ENCODE data around the gene ABHD4. TPM values are rescaled to one million over a fixed set of nuclear protein-coding genes. Genes with fewer than 3 reads are reported as not detected.
A peak's percentile ranks its signal among the peaks of the same experiment; 100 is the strongest.
"Not testable (repeated sequence)": the region's sequence is repeated elsewhere in the genome, so short reads cannot be mapped to it uniquely, and the experiment has no call there.

ABHD4 gene
- polyA plus RNA-seq, 1 donor, result 34.3 TPM

- no peak for DNase-seq
These were observed 37.3 kb upstream of the ABHD4 start for GRCh38 chr14:22560662-22561365.

GRCh38 chr14:22561366-22561660 lies 36.8 kb upstream of the ABHD4 start:
- no peak for DNase-seq

GRCh38 chr14:22561661-22562579 lies 36.2 kb upstream of the ABHD4 start:
- no peak for DNase-seq

GRCh38 chr14:22563987-22564386 lies 34.1 kb upstream of the ABHD4 start:
- DNase-seq, result no peak

GRCh38 chr14:22564463-22564862 lies 33.6 kb upstream of the ABHD4 start:
- DNase-seq, result no peak

GRCh38 chr14:22565391-22565945 lies 32.6 kb upstream of the ABHD4 start:
- no peak for DNase-seq

GRCh38 chr14:22566266-22566665 lies 31.8 kb upstream of the ABHD4 start:
- DNase-seq, result not testable (repeated sequence)

GRCh38 chr14:22566845-22567244 lies 31.3 kb upstream of the ABHD4 start:
- no peak for DNase-seq

GRCh38 chr14:22567437-22567836 lies 30.7 kb upstream of the ABHD4 start:
- no peak for DNase-seq

- DNase-seq, result no peak
These were observed 28.9 kb upstream of the ABHD4 start for GRCh38 chr14:22569106-22569736.

- DNase-seq, result no peak
These were observed 28.4 kb upstream of the ABHD4 start for GRCh38 chr14:22569737-22570131.

GRCh38 chr14:22570132-22570949 lies 27.8 kb upstream of the ABHD4 start:
- peak; percentile 93 for DNase-seq

- DNase-seq, result no peak
These were observed 25.5 kb upstream of the ABHD4 start for GRCh38 chr14:22572562-22573058.

- DNase-seq, result no peak
These were observed 24.3 kb upstream of the ABHD4 start for GRCh38 chr14:22573804-22574203.

- DNase-seq, result no peak
These were observed 20.7 kb upstream of the ABHD4 start for GRCh38 chr14:22577334-22577908.

GRCh38 chr14:22579236-22579635 lies 18.9 kb upstream of the ABHD4 start:
- DNase-seq, result no peak

- DNase-seq, result no peak
These were observed 18.2 kb upstream of the ABHD4 start for GRCh38 chr14:22579881-22580280.

GRCh38 chr14:22580625-22581024 lies 17.5 kb upstream of the ABHD4 start:
- DNase-seq, result no peak

GRCh38 chr14:22583994-22584393 lies 14.1 kb upstream of the ABHD4 start:
- no peak for DNase-seq

GRCh38 chr14:22587247-22587646 lies 10.9 kb upstream of the ABHD4 start:
- no peak for DNase-seq
